ENCODE results near the gene ATP1B2. TPM values are rescaled to one million over a fixed set of nuclear protein-coding genes. Genes with fewer than 3 reads are reported as not detected.
A peak's percentile ranks its signal among the peaks of the same experiment; 100 is the strongest.

ATP1B2 gene
- total and polyA plus RNA-seq, 9 of the 15 experiments (the other 6 are each of a cell fraction or from before 2014, with no cell fraction given): 0.23 to 6.0 (median 0.99) TPM

DNA sequence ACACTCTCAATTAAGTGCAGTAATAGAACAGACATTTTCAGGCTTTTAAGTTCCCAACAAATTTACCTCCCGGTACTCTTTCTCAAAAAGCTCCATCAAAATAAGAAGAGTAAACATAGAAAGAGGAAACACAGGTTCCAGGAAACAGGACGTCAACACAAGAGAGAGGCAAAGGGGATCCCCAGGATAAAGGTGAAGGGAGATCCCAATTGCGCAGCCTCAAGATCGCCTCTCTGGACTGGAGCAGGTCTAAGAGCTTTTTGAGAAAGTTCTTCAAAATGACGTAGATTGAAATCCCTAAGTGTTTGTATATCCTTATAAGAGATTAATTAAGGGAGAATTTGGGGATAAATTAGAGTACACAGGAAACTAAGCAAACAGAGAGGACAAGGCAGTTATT lies 32.1 kb upstream of the ATP1B2 start:
- H3K9me1 ChIP-seq (ENCODE audit: control insufficient read depth, insufficient read depth, low read length): no peaks in the 10 kb centered on the region
- no peak for TF ChIP-seq MYBL2 (IDR thresholded peaks at IDR 0.05; ENCODE audit: low read depth)
- no peak for TF ChIP-seq MYBL2 (CRISPR knock-in tag; IDR thresholded peaks at IDR 0.05; ENCODE audit: borderline replicate concordance)
- TF ChIP-seq ZNF316 (IDR thresholded peaks at IDR 0.05): no peak
- no peak for TF ChIP-seq SREBF1 (IDR thresholded peaks at IDR 0.05; ENCODE audit: borderline replicate concordance, low read depth, low read length)
- TF ChIP-seq MTA3 (IDR thresholded peaks at IDR 0.05; ENCODE audit: borderline replicate concordance): no peak
- CTCF ChIA-PET (ENCODE audit: low intra/inter-chr PET ratio): no interaction called here
- H3K4me1 ChIP-seq (replicated peaks in 1 of 2; ENCODE audit: control insufficient read depth in 2 of 2, insufficient read depth in 2 of 2, low read length in 2 of 2): peaks cover 2 to 14% of the 10 kb centered on the region in 2 experiments; a peak in 2 of 5 replicates
- intact Hi-C loops (cut with micrococcal nuclease) (loop anchor here (5.0 kb wide), 1 partner anchor 36 kb away; the partner anchor contains the start of gene MPDU1), in situ Hi-C loops (cut with MboI) (no loop called here)
- no peaks in the 10 kb centered on the region for H3K36me3 ChIP-seq (ENCODE audit: control insufficient read depth, insufficient read depth, low read length)
- FAIRE-seq: no peak
- H4K20me1 ChIP-seq (replicated peaks; ENCODE audit: control insufficient read depth, insufficient read depth, low read length): no peaks in the 10 kb centered on the region
- 45% methylated on average over 5 of the region's 5 CpGs for WGBS (ENCODE audit: insufficient coverage, low coverage, missing lambda C conversion rate)
- no peak for DNase-seq (ENCODE audit: extremely low read depth in 1 of 4, low spot score in 3 of 4)
- H3K27ac ChIP-seq (ENCODE audit: extremely low read depth, low read depth, low read length): no peak overlapping the region
- H3K4me2 ChIP-seq (ENCODE audit: insufficient read depth, low read length): no peak overlapping the region
- H3K4me3 ChIP-seq: no peak overlapping the region
- H3K27me3 ChIP-seq (ENCODE audit: control insufficient read depth in 2 of 2, insufficient read depth in 2 of 2, low read length in 2 of 2): no peaks in the 10 kb centered on the region
- H3K79me2 ChIP-seq (ENCODE audit: control insufficient read depth, insufficient read depth, low read length): peaks cover 8% of the 10 kb centered on the region
- H2AFZ ChIP-seq (ENCODE audit: low read depth, low read length): no peak overlapping the region
- H3K9me3 ChIP-seq (replicated peaks; ENCODE audit: control insufficient read depth, insufficient read depth, low read depth, low read length): no peaks in the 10 kb centered on the region
- no peak overlapping the region for H3K9ac ChIP-seq (ENCODE audit: insufficient read depth in 1 of 2, low read depth in 2 of 2, low read length in 2 of 2)
- POLR2A ChIA-PET: interaction anchor here (0.8 to 1.0 kb wide), 3 partner anchors 9 to 68 kb away, joined by 3 read pairs; partner anchors contain the start of gene SAT2
- no TSS peak for BruUV-seq (replicated peaks)
- no peak for ATAC-seq

DNA sequence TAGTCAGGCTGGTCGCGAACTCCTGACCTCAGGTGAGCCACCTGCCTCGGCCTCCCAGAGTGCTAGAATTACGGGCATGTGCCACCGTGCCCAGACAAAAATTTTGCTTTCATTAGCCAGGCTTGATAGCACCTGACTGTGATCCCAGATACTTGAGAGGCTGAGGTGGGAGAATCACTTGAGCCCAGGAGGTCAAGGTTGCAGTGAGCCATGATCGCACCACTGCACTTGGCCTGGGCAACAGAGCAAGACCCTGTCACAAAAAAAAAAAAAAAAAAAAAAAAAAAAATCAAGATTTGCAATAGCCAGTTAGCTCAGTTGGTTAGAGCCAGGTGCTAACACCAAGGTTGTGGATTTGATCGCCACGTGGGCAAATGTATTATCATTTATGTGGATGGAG lies 29.9 kb upstream of the ATP1B2 start:
- ChIA-PET POLR2A (interaction anchor here (1.0 to 1.5 kb wide), 3 partner anchors 21 to 67 kb away, joined by 4 to 5 read pairs (median 5); partner anchors contain the start of gene TP53), CTCF (ENCODE audit: low intra/inter-chr PET ratio) (no interaction called here)

More for the DNA sequence above, 29.9 kb upstream of the ATP1B2 start:
- Histone ChIP-seq H3K9ac (ENCODE audit: insufficient read depth in 1 of 2, low read depth in 2 of 2, low read length in 2 of 2) (no peak overlapping the region), H3K4me2 (ENCODE audit: insufficient read depth, low read length) (no peak overlapping the region), H3K4me3 (no peak overlapping the region), H3K79me2 (ENCODE audit: control insufficient read depth, insufficient read depth, low read length) (no peaks in the 10 kb centered on the region), H4K20me1 (replicated peaks; ENCODE audit: control insufficient read depth, insufficient read depth, low read length) (no peaks in the 10 kb centered on the region), H3K4me1 (replicated peaks in 1 of 2; ENCODE audit: control insufficient read depth in 2 of 2, insufficient read depth in 2 of 2, low read length in 2 of 2) (peaks cover 0 to 3% of the 10 kb centered on the region in 2 experiments; a peak in 1 of 5 replicates), H3K9me3 (replicated peaks; ENCODE audit: control insufficient read depth, insufficient read depth, low read depth, low read length) (no peaks in the 10 kb centered on the region), H3K36me3 (ENCODE audit: control insufficient read depth, insufficient read depth, low read length) (no peaks in the 10 kb centered on the region), H2AFZ (ENCODE audit: low read depth, low read length) (no peak overlapping the region), H3K27me3 (ENCODE audit: control insufficient read depth in 2 of 2, insufficient read depth in 2 of 2, low read length in 2 of 2) (no peaks in the 10 kb centered on the region), H3K27ac (ENCODE audit: extremely low read depth, low read depth, low read length) (no peak overlapping the region), H3K9me1 (ENCODE audit: control insufficient read depth, insufficient read depth, low read length) (no peaks in the 10 kb centered on the region)
- TF ChIP-seq, protein P1, sequence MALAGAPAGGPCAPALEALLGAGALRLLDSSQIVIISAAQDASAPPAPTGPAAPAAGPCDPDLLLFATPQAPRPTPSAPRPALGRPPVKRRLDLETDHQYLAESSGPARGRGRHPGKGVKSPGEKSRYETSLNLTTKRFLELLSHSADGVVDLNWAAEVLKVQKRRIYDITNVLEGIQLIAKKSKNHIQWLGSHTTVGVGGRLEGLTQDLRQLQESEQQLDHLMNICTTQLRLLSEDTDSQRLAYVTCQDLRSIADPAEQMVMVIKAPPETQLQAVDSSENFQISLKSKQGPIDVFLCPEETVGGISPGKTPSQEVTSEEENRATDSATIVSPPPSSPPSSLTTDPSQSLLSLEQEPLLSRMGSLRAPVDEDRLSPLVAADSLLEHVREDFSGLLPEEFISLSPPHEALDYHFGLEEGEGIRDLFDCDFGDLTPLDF (CRISPR knock-in tag; IDR thresholded peaks at IDR 0.05): no peak
- TF ChIP-seq ZNF121 (CRISPR knock-in tag; conservative IDR thresholded peaks at IDR 0.05): peak; percentile 90
- BruUV-seq (replicated peaks): no TSS peak
- intact Hi-C loops (cut with micrococcal nuclease): no loop called here
- ATAC-seq (no peak), FAIRE-seq (no peak), DNase-seq (ENCODE audit: extremely low read depth in 1 of 4, low spot score in 3 of 4) (no peak)
- in situ Hi-C loops (cut with MboI): no loop called here
- 75% methylated on average over 6 of the region's 8 CpGs for WGBS (ENCODE audit: insufficient coverage, low coverage, missing lambda C conversion rate)
